ENCODE results near the gene OR5H6. TPM values are rescaled to one million over a fixed set of nuclear protein-coding genes. Genes with fewer than 3 reads are reported as not detected.

OR5H6 gene
- total and polyA plus RNA-seq, 2 donors (not counting 1 experiment from before 2014, with no cell fraction given): not detected

DNA sequence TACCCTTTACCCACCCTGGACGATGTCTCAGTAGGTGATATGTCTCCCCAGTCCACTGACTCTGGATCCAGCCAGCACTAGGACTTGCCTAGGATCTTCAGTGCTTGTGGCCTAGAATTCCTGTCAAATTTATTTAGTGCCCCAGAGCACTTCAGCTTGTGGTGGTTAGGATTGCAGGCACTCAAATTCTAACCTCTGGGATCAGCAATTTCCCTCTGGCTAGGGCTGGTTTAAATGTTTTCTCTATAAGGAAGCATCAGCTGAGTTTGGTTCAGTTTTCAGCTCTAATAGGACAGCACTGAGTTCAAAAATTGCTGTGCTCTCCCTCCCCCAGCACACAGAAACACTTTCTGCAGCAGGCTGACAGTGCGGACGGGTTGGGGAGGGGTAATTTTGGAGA is 8.1 kb downstream of the OR5H6 start:
- Histone ChIP-seq H3K36me3 (ENCODE audit: control insufficient read depth, insufficient read depth, low read length) (no peaks in the 10 kb centered on the region), H3K27me3 (ENCODE audit: control insufficient read depth, insufficient read depth, low read length) (no peaks in the 10 kb centered on the region), H3K9me3 (ENCODE audit: control insufficient read depth, insufficient read depth, low read depth, low read length) (no peaks in the 10 kb centered on the region), H3K9ac (ENCODE audit: insufficient read depth, low read length) (no peak overlapping the region), H3K27ac (ENCODE audit: insufficient read depth, low read length) (no peak overlapping the region), H3K79me2 (ENCODE audit: control insufficient read depth, insufficient read depth, low read length) (no peaks in the 10 kb centered on the region), H2AFZ (ENCODE audit: low read length) (no peak overlapping the region), H3K4me2 (ENCODE audit: extremely low read depth, insufficient read depth, low read length) (no peak overlapping the region), H4K20me1 (ENCODE audit: control insufficient read depth, extremely low read depth, insufficient read depth, low read length) (no peaks in the 10 kb centered on the region), H3K4me1 (ENCODE audit: control insufficient read depth, extremely low read depth, insufficient read depth, low read length) (no peaks in the 10 kb centered on the region), H3K4me3 (replicated peaks in 1 of 4; ENCODE audit: control extremely low read depth in 1 of 4, insufficient read depth in 1 of 4, low read depth in 3 of 4, low read length in 4 of 4) (no peak overlapping the region)
- TF ChIP-seq, protein P1, sequence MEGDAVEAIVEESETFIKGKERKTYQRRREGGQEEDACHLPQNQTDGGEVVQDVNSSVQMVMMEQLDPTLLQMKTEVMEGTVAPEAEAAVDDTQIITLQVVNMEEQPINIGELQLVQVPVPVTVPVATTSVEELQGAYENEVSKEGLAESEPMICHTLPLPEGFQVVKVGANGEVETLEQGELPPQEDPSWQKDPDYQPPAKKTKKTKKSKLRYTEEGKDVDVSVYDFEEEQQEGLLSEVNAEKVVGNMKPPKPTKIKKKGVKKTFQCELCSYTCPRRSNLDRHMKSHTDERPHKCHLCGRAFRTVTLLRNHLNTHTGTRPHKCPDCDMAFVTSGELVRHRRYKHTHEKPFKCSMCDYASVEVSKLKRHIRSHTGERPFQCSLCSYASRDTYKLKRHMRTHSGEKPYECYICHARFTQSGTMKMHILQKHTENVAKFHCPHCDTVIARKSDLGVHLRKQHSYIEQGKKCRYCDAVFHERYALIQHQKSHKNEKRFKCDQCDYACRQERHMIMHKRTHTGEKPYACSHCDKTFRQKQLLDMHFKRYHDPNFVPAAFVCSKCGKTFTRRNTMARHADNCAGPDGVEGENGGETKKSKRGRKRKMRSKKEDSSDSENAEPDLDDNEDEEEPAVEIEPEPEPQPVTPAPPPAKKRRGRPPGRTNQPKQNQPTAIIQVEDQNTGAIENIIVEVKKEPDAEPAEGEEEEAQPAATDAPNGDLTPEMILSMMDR (conservative IDR thresholded peaks at IDR 0.05 in 1 of 2, IDR thresholded peaks at IDR 0.05 in 1 of 2; ENCODE audit: low read depth in 1 of 2, low read length in 2 of 2): no peak
- TF ChIP-seq EZH2 (IDR thresholded peaks at IDR 0.05; ENCODE audit: low read length, missing control alignments): no peak
- DNase-seq (ENCODE audit: low read depth in 2 of 2): no peak

DNA sequence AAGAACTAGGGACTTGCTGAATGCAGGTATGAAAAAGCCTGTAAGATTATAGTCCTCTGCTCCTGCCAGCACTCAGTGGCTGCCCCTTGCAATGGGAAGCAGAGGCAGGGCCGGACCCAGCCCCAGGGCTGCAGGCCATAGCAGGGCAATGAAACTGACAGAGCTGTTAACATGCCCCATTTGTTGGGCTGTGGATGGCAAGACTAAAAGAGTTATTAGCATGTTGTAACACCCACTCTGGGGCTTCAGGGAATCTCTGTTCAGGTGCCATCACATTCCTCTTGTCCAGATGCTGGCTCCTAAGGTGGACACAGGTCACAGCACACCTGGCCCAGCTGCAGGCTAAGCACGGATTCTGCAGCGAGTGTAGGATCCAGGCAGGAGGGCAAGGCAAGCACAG is 10.9 kb downstream of the OR5H6 start:
- Histone ChIP-seq H3K79me2 (ENCODE audit: control insufficient read depth, insufficient read depth, low read length) (no peaks in the 10 kb centered on the region), H3K4me2 (ENCODE audit: extremely low read depth, insufficient read depth, low read length) (no peak overlapping the region), H3K4me3 (replicated peaks in 1 of 4; ENCODE audit: control extremely low read depth in 1 of 4, insufficient read depth in 1 of 4, low read depth in 3 of 4, low read length in 4 of 4) (no peak overlapping the region), H3K27me3 (ENCODE audit: control insufficient read depth, insufficient read depth, low read length) (no peaks in the 10 kb centered on the region), H2AFZ (ENCODE audit: low read length) (no peak overlapping the region), H3K27ac (ENCODE audit: insufficient read depth, low read length) (no peak overlapping the region), H3K9me3 (ENCODE audit: control insufficient read depth, insufficient read depth, low read depth, low read length) (no peaks in the 10 kb centered on the region), H3K9ac (ENCODE audit: insufficient read depth, low read length) (no peak overlapping the region), H4K20me1 (ENCODE audit: control insufficient read depth, extremely low read depth, insufficient read depth, low read length) (no peaks in the 10 kb centered on the region), H3K4me1 (ENCODE audit: control insufficient read depth, extremely low read depth, insufficient read depth, low read length) (no peaks in the 10 kb centered on the region), H3K36me3 (ENCODE audit: control insufficient read depth, insufficient read depth, low read length) (no peaks in the 10 kb centered on the region)
- no peak for DNase-seq (ENCODE audit: low read depth in 2 of 2)
- TF ChIP-seq, protein P1 (conservative IDR thresholded peaks at IDR 0.05 in 1 of 2, IDR thresholded peaks at IDR 0.05 in 1 of 2; ENCODE audit: low read depth in 1 of 2, low read length in 2 of 2): no peak

DNA sequence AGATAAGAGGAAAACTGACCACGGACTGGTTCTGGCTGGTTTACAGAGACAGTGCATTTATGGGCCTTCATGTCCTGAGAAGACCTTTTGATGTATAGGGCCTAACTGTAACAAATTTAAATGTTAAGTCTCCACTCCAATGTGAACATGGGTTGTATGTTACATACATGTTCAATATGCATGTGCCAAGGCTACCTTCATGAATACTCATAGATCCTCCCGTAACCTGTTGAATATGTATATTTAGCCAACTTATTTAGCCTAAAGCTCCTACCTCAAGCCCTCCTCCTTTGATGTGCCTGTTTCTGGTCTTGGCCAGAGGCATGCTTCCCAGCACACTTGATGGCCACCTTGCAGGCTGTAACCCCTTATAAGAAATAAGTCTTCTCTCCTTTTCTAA is 18.2 kb downstream of the OR5H6 start, which contains the start of gene OR5H2:
Gene OR5H2, plus strand, starts transcription at position 301 of the 400 bp plus-strand sequence. CDS start 398 bp downstream, outside the sequence.
- H3K9ac ChIP-seq (ENCODE audit: insufficient read depth, low read length): no peak within 1 kb of the TSS
- H3K36me3 ChIP-seq (ENCODE audit: control insufficient read depth, insufficient read depth, low read length): no peaks in the 10 kb centered on the region
- no peaks in the 10 kb centered on the region for H3K4me1 ChIP-seq (ENCODE audit: control insufficient read depth, extremely low read depth, insufficient read depth, low read length)
- DNase-seq (ENCODE audit: low read depth in 2 of 2): no peak
- no peaks in the 10 kb centered on the region for H4K20me1 ChIP-seq (ENCODE audit: control insufficient read depth, extremely low read depth, insufficient read depth, low read length)
- no peak within 1 kb of the TSS for H3K27ac ChIP-seq (ENCODE audit: insufficient read depth, low read length)
- H3K79me2 ChIP-seq (ENCODE audit: control insufficient read depth, insufficient read depth, low read length): no peaks in the 10 kb centered on the region
- no peak within 1 kb of the TSS for H3K4me3 ChIP-seq (replicated peaks in 1 of 4; ENCODE audit: control extremely low read depth in 1 of 4, insufficient read depth in 1 of 4, low read depth in 3 of 4, low read length in 4 of 4)
- TF ChIP-seq, protein P1 (conservative IDR thresholded peaks at IDR 0.05 in 1 of 2, IDR thresholded peaks at IDR 0.05 in 1 of 2; ENCODE audit: low read depth in 1 of 2, low read length in 2 of 2): no peak
- TF ChIP-seq EZH2 (IDR thresholded peaks at IDR 0.05; ENCODE audit: low read length, missing control alignments): no peak
- H3K27me3 ChIP-seq (ENCODE audit: control insufficient read depth, insufficient read depth, low read length): no peaks in the 10 kb centered on the region
- no peaks in the 10 kb centered on the region for H3K9me3 ChIP-seq (ENCODE audit: control insufficient read depth, insufficient read depth, low read depth, low read length)
- no peak within 1 kb of the TSS for H2AFZ ChIP-seq (ENCODE audit: low read length)
- H3K4me2 ChIP-seq (ENCODE audit: extremely low read depth, insufficient read depth, low read length): no peak within 1 kb of the TSS

All from fibroblast of lung (primary cell).